ENCODE results near the gene CFAP107. TPM values are rescaled to one million over a fixed set of nuclear protein-coding genes. Genes with fewer than 3 reads are reported as not detected.
"Not testable (repeated sequence)": the region's sequence is repeated elsewhere in the genome, so short reads cannot be mapped to it uniquely, and the experiment has no call there.

Gene CFAP107
- polyA plus RNA-seq, 1 donor = 0.99 TPM

- no peak for DNase-seq (ENCODE audit: low read depth)
These were observed 32.1 kb downstream of the CFAP107 start for GRCh38 chr1:12778061-12778460.

DNA sequence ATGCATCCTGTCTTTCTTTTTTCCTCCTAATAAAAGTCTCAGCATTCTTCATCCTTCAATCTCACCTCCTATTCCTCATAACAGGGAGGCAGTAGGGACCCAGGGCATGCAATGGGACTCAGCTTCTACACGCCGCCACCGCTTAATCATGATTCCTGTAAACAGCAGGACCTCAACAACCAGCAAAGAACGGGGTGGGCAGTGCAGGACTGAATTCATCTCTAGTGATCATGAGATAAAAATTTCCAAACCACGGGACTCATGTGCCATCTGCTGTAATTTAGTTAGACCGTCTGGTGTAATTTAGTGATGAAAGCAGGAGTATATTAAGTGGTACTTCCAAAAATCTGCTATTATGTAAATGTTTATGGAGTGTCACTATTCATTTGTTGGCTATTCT is 32.9 kb downstream of the CFAP107 start:
- no peak for DNase-seq (ENCODE audit: low read depth)

GRCh38 chr1:12781488-12781887 is 35.5 kb downstream of the CFAP107 start:
- DNase-seq (ENCODE audit: low read depth) = not testable (repeated sequence)

- DNase-seq (ENCODE audit: low read depth) = not testable (repeated sequence)
These were observed 37.8 kb downstream of the CFAP107 start for GRCh38 chr1:12783783-12784182.

DNA sequence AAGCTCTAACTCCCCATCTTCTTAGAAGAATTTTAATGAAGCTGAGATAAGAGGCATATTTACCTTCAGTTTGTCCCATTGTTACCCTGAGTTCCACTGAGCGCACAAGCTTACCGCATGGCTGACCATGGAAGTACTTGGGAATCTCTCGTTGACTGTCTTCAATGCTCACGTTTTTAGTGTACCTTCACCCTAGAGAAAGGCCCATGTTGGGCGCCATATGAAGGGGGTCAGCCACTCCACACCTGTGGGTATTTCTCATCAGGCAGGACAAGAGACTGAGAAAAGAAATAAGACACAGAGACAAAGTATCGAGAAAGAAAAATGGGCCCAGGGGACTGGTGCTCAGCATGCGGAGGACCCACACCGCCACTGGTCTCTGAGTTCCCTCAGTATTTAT is 38.7 kb downstream of the CFAP107 start:
- not testable (repeated sequence) for DNase-seq (ENCODE audit: low read depth)

DNA sequence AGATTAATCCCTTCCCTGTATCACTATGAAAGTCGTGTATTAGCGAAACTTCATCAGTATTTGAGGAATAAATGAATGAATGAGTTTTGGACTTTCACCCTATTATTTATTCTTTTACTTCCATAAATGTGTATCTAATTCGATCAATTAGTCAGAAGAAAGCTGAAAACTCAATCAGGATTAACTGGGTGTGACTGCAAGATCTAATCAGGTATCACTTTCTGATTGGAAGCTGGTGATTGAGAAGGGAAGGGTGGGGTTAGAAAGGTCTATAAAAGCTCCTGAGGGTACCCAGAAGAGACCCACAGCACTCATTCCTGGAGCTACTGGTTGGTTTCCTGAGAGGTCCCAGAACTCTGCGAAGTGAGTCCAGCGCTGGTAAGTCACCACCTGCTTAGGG is 45.1 kb downstream of the CFAP107 start, which contains the start of gene PRAMEF1:
Gene PRAMEF1, plus strand, starts transcription at position 301 of the 400 bp plus-strand sequence. CDS start 1,831 bp downstream, outside the sequence.
- not testable (repeated sequence) for DNase-seq (ENCODE audit: low read depth)

DNA sequence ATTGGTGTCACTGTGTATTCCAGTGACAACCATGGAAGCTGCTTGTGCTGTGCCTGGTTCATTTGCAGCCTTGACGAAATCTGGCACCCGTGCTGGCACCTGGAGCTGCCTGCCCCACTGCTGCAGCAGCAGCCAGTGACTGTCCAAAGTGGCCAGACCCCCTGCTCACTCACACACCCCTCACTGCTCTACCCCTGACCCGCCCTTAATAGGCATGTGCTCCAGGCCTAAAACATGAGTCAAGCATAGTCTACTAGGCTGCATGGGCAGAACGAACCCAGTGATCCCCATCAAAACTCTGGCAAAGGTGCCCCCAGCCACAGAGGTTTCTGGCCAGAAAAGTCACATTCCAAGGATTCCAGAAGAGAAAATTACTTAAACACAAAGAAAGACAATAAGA is 52.9 kb downstream of the CFAP107 start:
- no peak for DNase-seq (ENCODE audit: low read depth)

DNA sequence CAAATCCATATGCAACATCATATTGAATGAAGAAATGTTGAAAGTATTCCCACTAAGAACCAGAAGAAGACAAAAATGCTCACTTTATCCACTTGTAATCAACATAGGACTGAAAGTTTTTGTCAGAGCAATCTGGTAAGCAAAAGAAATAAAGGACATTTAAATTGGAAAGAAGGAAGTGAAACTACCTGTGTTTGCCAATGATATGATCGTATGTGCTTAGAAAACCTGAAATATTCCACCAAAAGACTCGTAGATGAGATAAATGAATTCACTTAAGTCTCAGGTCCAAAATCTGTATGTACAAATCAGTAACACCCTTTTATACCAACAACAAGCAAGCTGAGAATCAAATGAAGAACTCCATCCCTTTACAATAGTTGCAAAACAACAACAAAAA is 53.7 kb downstream of the CFAP107 start:
- no peak for DNase-seq (ENCODE audit: low read depth)

- no peak for DNase-seq (ENCODE audit: low read depth)
These were observed 63.9 kb downstream of the CFAP107 start for GRCh38 chr1:12809933-12810332.

GRCh38 chr1:12810691-12811408 is 64.8 kb downstream of the CFAP107 start:
- DNase-seq (ENCODE audit: low read depth) = no peak

- no peak for DNase-seq (ENCODE audit: low read depth)
These were observed 65.4 kb downstream of the CFAP107 start for GRCh38 chr1:12811409-12811784.

Other genes with a start within 250 kb of the CFAP107 start
- 13.2 TPM for gene DHRS3, start 128.0 kb upstream of the CFAP107 start, polyA plus RNA-seq (ENCODE audit: insufficient read length)
- gene AADACL4, start 102.1 kb upstream of the CFAP107 start, polyA plus RNA-seq (ENCODE audit: insufficient read length) = not detected
- gene AADACL3, start 30.1 kb upstream of the CFAP107 start, polyA plus RNA-seq (ENCODE audit: insufficient read length) = not detected
- gene PRAMEF12, start 27.5 kb downstream of the CFAP107 start, polyA plus RNA-seq (ENCODE audit: insufficient read length) = not detected
- not detected for gene PRAMEF1, start 45.2 kb downstream of the CFAP107 start, polyA plus RNA-seq (ENCODE audit: insufficient read length)
- not detected for gene PRAMEF11, start 85.2 kb downstream of the CFAP107 start, polyA plus RNA-seq (ENCODE audit: insufficient read length)
- not detected for gene HNRNPCL1, start 102.5 kb downstream of the CFAP107 start, polyA plus RNA-seq (ENCODE audit: insufficient read length)
- gene PRAMEF2, start 110.9 kb downstream of the CFAP107 start, polyA plus RNA-seq (ENCODE audit: insufficient read length) = not detected
- gene PRAMEF4, start 140.0 kb downstream of the CFAP107 start, polyA plus RNA-seq (ENCODE audit: insufficient read length) = not detected
- not detected for gene PRAMEF10, start 152.1 kb downstream of the CFAP107 start, polyA plus RNA-seq (ENCODE audit: insufficient read length)
- not detected for gene PRAMEF7, start 170.4 kb downstream of the CFAP107 start, polyA plus RNA-seq (ENCODE audit: insufficient read length)
- not detected for gene PRAMEF6, start 201.4 kb downstream of the CFAP107 start, polyA plus RNA-seq (ENCODE audit: insufficient read length)

Data from forelimb muscle (tissue), 1 donor.